HepG2 (cell line): ENCODE data around the gene DNAJB11. TPM values are rescaled to one million over a fixed set of nuclear protein-coding genes. Genes with fewer than 3 reads are reported as not detected.
A peak's percentile ranks its signal among the peaks of the same experiment; 100 is the strongest.

Experiments
- CREM ChIP-seq, 2 experiments: sonication (generic) in 1 of 2; formaldehyde crosslinking in 1 of 2; IDR thresholded peaks; 2 replicates each; pipeline versions ENCODE4 v1.4.0 to v1.6.1; 2016 to 2020; ENCODE audit warnings: antibody characterized with exemption in 1 of 2, mild to moderate bottlenecking in 1 of 2, missing genetic modification reagents in 1 of 2
- ERF ChIP-seq: IDR thresholded peaks from 2 replicates; pipeline ENCODE4 v1.6.1; 2018; ENCODE audit warnings: missing biosample characterization, missing genetic modification reagents
- FOXO1 ChIP-seq: sonication (generic); formaldehyde crosslinking; IDR thresholded peaks from 2 replicates; pipeline ENCODE4 v1.4.0; 2020; ENCODE audit warnings: missing genetic modification reagents
- IRF9 ChIP-seq: sonication (generic); formaldehyde crosslinking; IDR thresholded peaks from 2 replicates; pipeline ENCODE4 v1.8.0; 2022; ENCODE audit warnings: missing genetic modification reagents, mild to moderate bottlenecking, borderline replicate concordance
- JDP2 ChIP-seq: sonication (generic); formaldehyde crosslinking; IDR thresholded peaks from 2 replicates; pipeline ENCODE4 v1.8.1; 2022; ENCODE audit warnings: missing genetic modification reagents, borderline replicate concordance
- MEIS1 ChIP-seq: sonication (generic); formaldehyde crosslinking; IDR thresholded peaks from 2 replicates; pipeline ENCODE4 v1.9.0; 2021; ENCODE audit warnings: mild to moderate bottlenecking, missing genetic modification reagents, moderate library complexity, borderline replicate concordance
- NCOA5 ChIP-seq: sonication (generic); formaldehyde crosslinking; IDR thresholded peaks from 2 replicates; pipeline ENCODE4 v1.4.0; 2020; ENCODE audit warnings: missing genetic modification reagents
- RCOR2 ChIP-seq: IDR thresholded peaks from 2 replicates; pipeline ENCODE4 v1.6.1; 2016; ENCODE audit warnings: missing biosample characterization, missing genetic modification reagents
- RORA ChIP-seq: sonication (generic); formaldehyde crosslinking; IDR thresholded peaks from 2 replicates; pipeline ENCODE4 v1.5.0; 2020; ENCODE audit warnings: mild to moderate bottlenecking, missing genetic modification reagents, moderate library complexity
- SIX4 ChIP-seq: sonication (generic); formaldehyde crosslinking; IDR thresholded peaks from 2 replicates; pipeline ENCODE4 v1.4.0; 2020; ENCODE audit warnings: missing genetic modification reagents
- SKI ChIP-seq: fragments of 450-650 bp; IDR thresholded peaks from one replicate; pipeline ENCODE4 v1.6.1; 2018; ENCODE audit warnings: mild to moderate bottlenecking; ENCODE audit not compliant: partially characterized antibody
- SMAD3 ChIP-seq: sonication (generic); formaldehyde crosslinking; IDR thresholded peaks from 2 replicates; pipeline ENCODE4 v1.4.0; 2020; ENCODE audit warnings: missing genetic modification reagents
- SSRP1 ChIP-seq: IDR thresholded peaks from 2 replicates; pipeline ENCODE4 v1.6.1; 2016; ENCODE audit warnings: control low read depth
- TOPORS ChIP-seq: sonication (generic); formaldehyde crosslinking; IDR thresholded peaks from 2 replicates; pipeline ENCODE4 v1.8.0; 2023; ENCODE audit warnings: mild to moderate bottlenecking, missing genetic modification reagents
- TRAFD1 ChIP-seq: sonication (generic); formaldehyde crosslinking; IDR thresholded peaks from 2 replicates; pipeline ENCODE4 v1.5.1; 2020; ENCODE audit warnings: missing genetic modification reagents, mild to moderate bottlenecking, borderline replicate concordance
- ZBTB10 ChIP-seq: sonication (generic); formaldehyde crosslinking; IDR thresholded peaks from 2 replicates; pipeline ENCODE4 v1.4.0; 2020; ENCODE audit warnings: missing genetic modification reagents, borderline replicate concordance
- ZBTB7A ChIP-seq: sonication (generic); formaldehyde crosslinking; IDR thresholded peaks from 2 replicates; pipeline ENCODE4 v1.8.0; 2022; ENCODE audit warnings: mild to moderate bottlenecking, missing genetic modification reagents
- ZNF20 ChIP-seq: sonication (generic); formaldehyde crosslinking; IDR thresholded peaks from 2 replicates; pipeline ENCODE4 v1.4.0; 2020; ENCODE audit warnings: mild to moderate bottlenecking, moderate library complexity, missing genetic modification reagents
- ZNF292 ChIP-seq: sonication (generic); formaldehyde crosslinking; IDR thresholded peaks from 2 replicates; pipeline ENCODE4 v1.8.1; 2022; ENCODE audit warnings: mild to moderate bottlenecking, low read depth, missing genetic modification reagents, borderline replicate concordance
- ZNF644 ChIP-seq: IDR thresholded peaks from 2 replicates; pipeline ENCODE4 v1.6.1; 2016; ENCODE audit warnings: low read depth
- ZNF710 ChIP-seq: sonication (generic); formaldehyde crosslinking; IDR thresholded peaks from 2 replicates; pipeline ENCODE4 v1.5.0; 2020; ENCODE audit warnings: mild to moderate bottlenecking, missing genetic modification reagents, borderline replicate concordance
- ZNF724P ChIP-seq: sonication (generic); formaldehyde crosslinking; IDR thresholded peaks from 2 replicates; pipeline ENCODE4 v1.8.0; 2022; ENCODE audit warnings: missing genetic modification reagents, borderline replicate concordance
- ZNF83 ChIP-seq: sonication (generic); formaldehyde crosslinking; IDR thresholded peaks from 2 replicates; pipeline ENCODE4 v1.4.0; 2020; ENCODE audit warnings: missing genetic modification reagents, mild to moderate bottlenecking, borderline replicate concordance
- polyA plus RNA-seq, 8 experiments: library from polyadenylated mRNA; depleted of rRNA in 3 of 8; stranded (reverse) in 7 of 8; unstranded in 1 of 8; fragments of >200 nt; fragmentation: Illumina TruSeq in 4 of 8; extraction: Trizol in 4 of 8; gene quantifications; 2 replicates each; pipeline versions ENCODE4 v1.2.1 to v1.2.3, GENCODE V29; 2011 to 2016; ENCODE audit warnings: low read depth in 4 of 8, missing spikeins in 1 of 8, mixed read lengths in 1 of 8; ENCODE audit not compliant: insufficient read depth in 1 of 8
- total RNA-seq, 5 experiments: library from RNA; depleted of rRNA; stranded (reverse); fragments of >200 nt; fragmentation: Illumina TruSeq; extraction: Trizol; gene quantifications; 2 replicates each; pipeline ENCODE4 v1.2.3, GENCODE V29; 2016; ENCODE audit warnings: low read depth in 1 of 5

The DNAJB11 gene
- total and polyA plus RNA-seq, 2 of the 13 experiments (the other 11 are each of a cell fraction or from before 2014, with no cell fraction given): 41.0 to 132 TPM

- no peak for TF ChIP-seq IRF9 (CRISPR knock-in tag)
- TF ChIP-seq MEIS1 (CRISPR knock-in tag): no peak; the same call in 1 of the 2 replicates
- peak; percentile 79; the same call in 1 of the 2 replicates for TF ChIP-seq CREM (IDR thresholded peaks at IDR 0.05)
- no peak for TF ChIP-seq CREM (CRISPR knock-in tag; IDR thresholded peaks at IDR 0.05)
- peak; percentile 56; the same call in 1 of the 2 replicates for TF ChIP-seq ZNF724P
- TF ChIP-seq ZNF20 (CRISPR knock-in tag): no peak
- no peak for TF ChIP-seq JDP2 (CRISPR knock-in tag)
- peak; percentile 88 for TF ChIP-seq SKI
- peak; percentile 91; the same call in 1 of the 2 replicates for TF ChIP-seq TOPORS
- TF ChIP-seq SIX4: no peak
- TF ChIP-seq SMAD3 (CRISPR knock-in tag): 0 out of 2 replicates have a peak, but pooled peaks have one; percentile 47
- TF ChIP-seq NCOA5: no peak
- TF ChIP-seq ZNF644 (CRISPR knock-in tag): peak; percentile 41; the same call in 1 of the 2 replicates
- TF ChIP-seq ZBTB7A (CRISPR knock-in tag): peak; percentile 91
- TF ChIP-seq ZNF83 (CRISPR knock-in tag): no peak
- peak; percentile 28; the same call in 1 of the 2 replicates for TF ChIP-seq ZNF710 (CRISPR knock-in tag)
- TF ChIP-seq ZBTB10 (CRISPR knock-in tag): peak; percentile 76; the same call in 1 of the 2 replicates
- TF ChIP-seq ZNF292: peak; percentile 96
- peak; percentile 61; the same call in 1 of the 2 replicates for TF ChIP-seq ERF (CRISPR knock-in tag)
- TF ChIP-seq FOXO1 (CRISPR knock-in tag): peak; percentile 90
- TF ChIP-seq RORA (CRISPR knock-in tag): no peak
- peak; percentile 83 for TF ChIP-seq RCOR2 (CRISPR knock-in tag)
- no peak for TF ChIP-seq TRAFD1 (CRISPR knock-in tag)
- peak; percentile 62 for TF ChIP-seq SSRP1 (CRISPR knock-in tag)
Observed at GRCh38 chr3:186630950-186631641, 60.6 kb downstream of the DNAJB11 start (continued).
